GM19351 (cell line): ENCODE measurements around the gene NUDT17.

Source experiments
- ATAC-seq: cut with Tn5 transposase; IDR thresholded peaks from one replicate; pipeline ENCODE4 v1.9.1; 2021; ENCODE audit warnings: mild to moderate bottlenecking, moderate library complexity; ENCODE audit not compliant: unreplicated experiment

Gene NUDT17

GRCh38 chr1:145846201-145846612, 777 bp downstream of the NUDT17 start:
- no peak for ATAC-seq

DNA sequence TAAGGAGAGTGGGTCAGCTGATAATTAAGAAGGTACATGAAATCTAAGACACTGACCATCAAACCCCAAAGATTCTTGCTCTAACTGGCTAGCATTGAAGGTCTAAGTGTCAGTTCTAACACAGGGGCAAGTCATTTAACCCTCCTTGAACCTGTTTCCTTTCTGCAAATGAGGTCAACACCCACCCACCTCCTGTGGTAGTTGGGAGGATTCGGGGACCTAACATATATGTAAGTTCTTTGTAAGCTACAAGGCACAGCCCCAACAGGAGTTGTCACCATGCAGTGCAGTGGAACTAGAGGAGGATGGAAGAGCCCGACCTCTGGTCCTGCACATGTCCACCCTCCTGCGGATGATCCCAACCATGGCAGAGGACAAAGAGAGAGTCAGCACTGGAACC, 2.4 kb downstream of the NUDT17 start:
- no peak for ATAC-seq

DNA sequence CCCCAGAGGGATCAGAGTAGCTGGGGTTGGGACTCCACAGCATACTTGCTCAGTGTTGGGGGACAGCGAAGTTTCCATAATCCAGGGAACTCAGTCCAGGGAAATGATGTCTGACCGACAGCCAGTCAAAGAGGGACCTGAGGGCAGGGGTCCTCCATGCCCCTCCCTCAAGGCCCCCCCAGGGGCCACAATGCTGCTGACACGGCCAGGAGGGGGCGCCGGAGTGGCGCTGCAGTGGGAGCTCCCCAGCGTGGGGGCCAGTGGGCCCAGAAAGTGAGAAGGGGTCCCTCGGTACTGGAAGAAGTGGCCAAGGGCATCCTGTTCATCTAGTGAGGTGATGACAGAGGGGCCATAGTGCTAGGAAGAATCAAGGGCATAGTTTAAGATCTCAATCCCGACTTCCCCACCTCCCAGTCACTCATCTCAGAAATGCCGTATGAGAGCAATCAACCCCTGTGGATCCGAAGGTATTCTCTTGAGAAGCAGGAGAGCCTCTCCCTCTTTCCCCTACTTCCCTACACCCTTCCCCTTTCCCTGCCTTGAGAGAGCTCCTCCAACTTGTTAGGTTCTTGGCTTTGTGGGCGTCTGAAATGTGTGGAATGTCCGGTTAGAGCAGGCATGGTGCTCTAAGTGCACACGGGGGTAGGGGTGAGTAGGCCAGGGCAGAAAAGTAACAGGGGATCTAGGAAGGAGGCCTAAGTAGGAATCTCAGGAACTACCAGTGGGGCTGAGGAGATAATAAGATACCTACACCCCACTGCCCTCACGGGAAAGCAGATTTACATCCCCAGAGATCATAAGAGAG, 4.1 kb downstream of the NUDT17 start:
- ATAC-seq = no peak

GRCh38 chr1:145855426-145855948, 10.1 kb downstream of the NUDT17 start:
- ATAC-seq = no peak

DNA sequence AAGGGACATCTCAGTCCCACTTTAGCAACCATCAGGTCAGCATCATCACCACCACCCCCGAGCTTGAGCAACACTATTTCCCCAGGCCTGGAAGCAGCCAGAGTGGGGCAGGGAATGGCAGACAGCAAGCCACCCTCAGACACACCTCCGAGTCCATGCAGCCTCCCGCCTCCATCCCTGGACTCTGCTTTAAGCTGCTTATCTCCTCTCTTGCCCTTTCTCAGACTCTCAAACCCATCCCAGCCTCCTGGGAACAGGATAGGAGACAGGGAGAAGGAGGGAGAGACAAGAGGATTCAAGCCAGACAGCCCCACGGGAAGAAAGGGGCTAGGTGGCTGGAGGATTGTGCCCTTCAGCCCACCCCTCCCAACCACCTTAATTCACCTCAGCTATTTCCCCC, 11.7 kb downstream of the NUDT17 start:
- no peak for ATAC-seq

DNA sequence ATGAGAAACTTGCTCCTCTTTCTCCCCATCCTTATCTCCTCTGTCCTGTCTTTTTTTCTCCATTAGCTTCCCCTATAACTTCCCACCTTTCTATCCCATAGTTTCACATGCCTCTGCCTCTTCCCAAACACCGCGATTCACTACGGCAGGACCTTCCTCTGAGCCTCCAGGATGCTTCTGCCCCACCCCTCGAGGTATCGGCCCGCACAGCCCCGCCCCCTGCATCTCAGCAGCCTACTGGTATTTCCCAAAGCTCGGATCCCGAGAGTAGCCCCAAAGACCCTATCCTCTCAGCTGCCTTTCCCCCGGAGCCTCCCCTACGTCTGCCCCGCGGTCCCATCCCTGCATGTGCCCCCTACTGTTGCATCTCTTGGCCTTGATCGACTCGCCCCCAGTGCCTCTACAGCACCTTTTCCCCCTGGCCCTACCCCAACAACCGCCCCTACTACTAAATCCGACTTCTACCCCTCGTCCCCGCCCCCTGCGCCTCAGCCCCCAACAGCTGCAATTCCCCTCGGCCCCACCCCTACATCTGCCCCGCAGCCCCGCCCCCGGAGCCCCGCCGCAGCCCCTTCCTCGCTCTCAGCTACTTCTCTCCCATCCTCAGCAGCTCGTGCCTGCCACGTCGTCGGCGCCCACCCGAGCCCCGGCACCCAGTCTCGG, 12.9 kb downstream of the NUDT17 start:
- ATAC-seq = peak; percentile 16

DNA sequence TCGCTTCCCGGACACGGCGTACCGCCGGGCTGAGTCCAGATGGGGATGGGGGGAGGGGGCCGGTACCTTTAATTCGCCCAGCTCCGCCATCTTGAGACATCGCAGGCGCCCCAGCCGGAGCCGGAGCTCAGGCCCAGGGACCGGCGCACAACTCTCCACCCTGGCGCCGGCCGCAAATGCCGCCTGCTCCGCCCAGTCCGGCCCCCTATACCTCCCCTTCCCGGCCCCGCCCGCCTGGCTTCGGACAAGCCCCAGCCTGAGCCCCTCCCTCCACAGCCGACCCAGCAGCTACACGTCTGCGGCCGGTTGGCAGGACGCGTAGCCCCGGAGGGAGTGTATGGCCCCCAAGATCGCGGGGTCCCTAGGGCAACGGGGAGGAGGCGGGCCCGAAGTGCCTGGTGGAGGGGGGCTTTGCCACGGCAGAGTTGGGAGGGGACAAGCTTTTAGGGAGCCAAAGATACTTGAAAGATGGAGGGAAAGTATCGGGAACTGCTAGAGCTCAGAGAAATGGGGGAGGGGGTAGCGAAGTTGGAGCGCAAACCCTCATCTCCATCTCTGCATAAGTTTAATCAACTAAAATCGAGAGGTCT, 13.6 kb downstream of the NUDT17 start, which contains the start of gene PIAS3:
Gene PIAS3 (minus strand): TSS at position 181 of the 590 bp plus-strand sequence. CDS start 91 bp downstream, at position 90.
- peak; percentile 82 for ATAC-seq

DNA sequence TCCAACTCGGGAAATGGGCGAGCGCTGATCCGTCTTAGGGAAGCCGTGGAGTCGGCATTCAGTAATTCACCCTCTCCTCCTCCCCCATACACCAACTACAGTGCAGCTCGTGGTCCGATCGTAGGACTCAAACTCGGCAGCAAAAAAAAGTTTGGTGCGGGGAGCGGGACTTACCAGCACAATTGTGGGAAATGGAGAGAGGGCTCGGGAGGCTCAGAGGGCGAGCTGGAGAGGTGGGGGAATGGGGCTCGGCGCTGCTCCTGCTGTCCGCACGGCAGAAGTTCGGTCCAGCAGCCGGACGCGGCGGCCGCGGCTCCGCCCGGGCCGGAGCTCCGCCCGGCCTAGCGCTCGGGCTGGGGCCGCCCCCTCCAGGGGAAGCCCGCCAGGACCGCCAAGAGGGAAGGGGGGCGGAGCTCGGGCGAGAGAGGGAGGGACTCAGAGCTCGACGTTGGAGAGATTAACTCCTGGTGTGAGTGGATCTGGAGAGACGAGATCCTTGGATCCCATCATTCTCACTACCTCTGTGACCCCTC, 14.1 kb downstream of the NUDT17 start:
- ATAC-seq = peak; percentile 72

DNA sequence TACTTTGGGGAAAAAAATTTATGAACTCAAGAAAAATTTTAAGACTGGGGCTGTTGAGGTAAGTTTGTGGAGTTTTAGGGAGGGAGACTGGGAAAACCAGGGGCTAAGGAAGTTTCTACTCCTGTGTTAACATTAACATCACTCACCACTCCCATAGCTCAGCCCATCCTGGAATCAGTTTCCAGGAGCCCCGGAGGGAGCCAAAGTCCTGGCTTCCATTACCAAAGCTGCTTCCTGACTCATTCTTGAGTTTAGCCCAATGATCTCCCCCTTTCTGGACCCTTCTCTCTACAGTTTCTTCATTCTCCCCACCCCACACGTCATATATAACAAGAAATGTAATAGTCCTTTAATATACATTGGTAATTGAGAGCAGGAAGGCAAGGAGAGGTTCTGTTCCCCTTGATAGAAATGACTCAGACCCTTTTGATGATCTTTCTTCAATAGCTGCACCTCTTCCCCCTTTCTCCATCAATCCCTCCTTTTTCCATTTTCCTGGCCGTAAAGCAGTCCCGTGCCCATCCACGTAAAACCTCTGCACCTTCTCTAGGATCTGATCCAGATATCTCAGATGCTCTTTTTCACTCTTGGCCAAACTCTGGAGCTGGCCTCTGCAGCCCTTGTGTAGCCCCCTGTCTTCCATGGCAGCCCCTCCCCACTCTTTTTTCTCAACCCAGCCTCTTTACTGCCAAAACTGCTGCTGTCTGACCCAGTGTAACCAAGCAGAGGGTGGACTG, 18.0 kb downstream of the NUDT17 start:
- ATAC-seq = no peak

DNA sequence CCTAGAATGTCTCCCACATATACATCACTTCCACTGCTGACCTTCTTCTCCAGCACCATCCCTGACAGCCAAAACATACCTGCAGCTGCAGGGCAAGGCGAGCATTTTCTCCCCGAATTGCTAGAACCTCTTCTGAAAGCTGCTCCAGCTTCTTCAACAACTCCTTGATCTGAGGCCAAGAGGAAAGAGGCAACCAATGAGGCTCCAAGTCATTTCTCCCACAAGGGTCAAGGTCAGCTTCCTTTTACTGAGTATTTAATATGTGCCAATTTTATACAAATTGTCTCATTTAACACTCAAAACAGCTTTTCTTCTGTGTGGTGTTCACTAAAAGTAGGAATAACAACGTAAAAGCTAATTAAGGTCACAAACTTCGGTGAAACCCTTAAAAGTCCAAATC, 22.8 kb downstream of the NUDT17 start:
- no peak for ATAC-seq

DNA sequence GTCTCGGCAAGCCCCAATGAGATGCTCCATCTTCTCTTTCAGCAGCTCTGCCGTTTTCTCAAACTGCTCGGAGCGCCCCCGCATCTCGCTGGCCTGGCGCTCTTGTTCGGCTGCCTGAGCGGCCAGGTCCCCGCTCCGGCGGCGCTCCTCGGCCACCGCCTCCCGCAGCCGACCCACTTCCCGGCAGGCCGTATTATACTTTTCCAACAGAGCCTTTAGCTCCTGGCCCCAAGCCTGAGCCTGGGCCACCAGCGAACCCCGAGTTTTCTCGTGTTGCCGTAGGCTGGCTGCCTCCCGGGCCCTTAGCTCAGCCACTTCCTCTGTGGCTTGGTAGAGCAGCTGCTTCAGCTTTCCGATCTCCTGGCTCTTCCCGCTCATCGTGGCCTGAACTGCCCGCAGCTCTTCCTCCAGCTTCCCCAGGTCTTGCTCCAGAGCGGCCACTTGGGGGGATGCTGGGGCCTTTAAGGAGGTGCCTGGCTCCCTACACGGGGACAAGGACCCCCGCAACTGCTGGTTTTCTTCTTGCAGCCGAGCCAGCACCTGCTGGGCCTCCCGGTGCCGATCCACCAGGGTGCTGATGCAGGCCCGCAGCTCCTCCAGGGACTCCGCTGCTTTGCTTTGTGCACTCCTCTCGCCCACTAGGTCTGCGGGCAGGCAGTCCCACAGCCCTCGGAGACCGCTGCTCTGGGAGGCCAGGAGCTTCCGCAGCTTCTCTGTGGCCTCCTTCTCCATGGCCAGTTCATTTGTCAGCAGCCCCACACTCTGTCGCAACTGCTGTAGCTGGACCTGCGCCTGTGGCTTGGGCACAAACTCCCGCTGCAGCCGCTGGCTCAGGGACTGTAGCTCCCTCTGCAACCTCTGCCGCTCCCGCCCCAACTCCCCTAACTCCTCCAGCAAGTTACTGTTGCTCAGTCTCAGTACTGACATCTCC, 26.8 kb downstream of the NUDT17 start:
- no peak for ATAC-seq

- no peak for ATAC-seq
Measured at GRCh38 chr1:145874646-145875045, 29.2 kb downstream of the NUDT17 start.

DNA sequence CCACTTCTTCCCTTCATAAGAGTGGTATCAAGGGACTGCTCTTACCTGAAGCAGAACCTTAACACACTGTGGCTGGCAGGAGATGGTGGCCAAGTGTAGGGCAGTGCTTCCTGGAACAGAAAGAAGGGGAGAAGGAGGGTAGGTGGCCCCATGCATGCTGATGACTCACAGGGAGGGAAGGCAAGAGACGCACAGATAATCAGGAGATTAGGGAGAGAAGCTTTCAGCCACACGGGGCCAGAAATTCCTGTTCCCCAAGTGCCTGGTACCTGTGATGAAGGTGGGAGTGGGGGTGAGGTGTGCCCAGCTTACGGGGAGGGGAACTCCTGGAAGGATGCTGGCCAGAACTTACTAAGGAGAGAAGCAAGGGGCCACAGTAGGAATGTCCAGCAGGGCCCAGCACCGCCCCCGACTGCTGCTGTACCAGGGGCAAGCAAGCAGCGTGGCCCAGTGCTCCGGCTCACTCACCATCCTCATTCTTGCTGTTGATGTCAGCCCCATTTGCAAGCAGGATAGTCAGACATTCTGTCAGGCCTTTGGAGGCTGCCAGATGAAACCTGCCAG, 32.6 kb downstream of the NUDT17 start:
- no peak for ATAC-seq

GRCh38 chr1:145878724-145879123, 33.3 kb downstream of the NUDT17 start:
- no peak for ATAC-seq

DNA sequence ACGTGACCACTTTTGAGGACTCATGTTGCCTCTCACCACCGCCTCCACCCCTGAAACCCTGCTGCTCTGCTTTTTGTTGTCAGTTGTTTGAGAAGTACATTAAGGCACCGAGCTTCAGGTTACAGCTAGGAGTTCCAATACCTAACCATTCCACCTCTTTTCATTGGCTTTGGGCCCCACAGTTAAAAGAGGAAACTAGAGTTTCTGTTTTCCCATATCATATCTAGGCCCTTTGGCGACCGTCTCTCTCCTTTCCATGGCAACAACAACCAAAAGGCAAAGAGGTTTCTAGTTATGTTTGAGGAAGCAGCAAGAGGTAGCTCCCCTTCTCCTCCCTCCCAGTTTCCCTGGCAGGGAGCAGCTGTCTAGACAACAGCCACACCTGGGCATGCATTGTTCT, 34.3 kb downstream of the NUDT17 start:
- ATAC-seq = no peak

GRCh38 chr1:145884675-145885074, 39.2 kb downstream of the NUDT17 start:
- no peak for ATAC-seq

DNA sequence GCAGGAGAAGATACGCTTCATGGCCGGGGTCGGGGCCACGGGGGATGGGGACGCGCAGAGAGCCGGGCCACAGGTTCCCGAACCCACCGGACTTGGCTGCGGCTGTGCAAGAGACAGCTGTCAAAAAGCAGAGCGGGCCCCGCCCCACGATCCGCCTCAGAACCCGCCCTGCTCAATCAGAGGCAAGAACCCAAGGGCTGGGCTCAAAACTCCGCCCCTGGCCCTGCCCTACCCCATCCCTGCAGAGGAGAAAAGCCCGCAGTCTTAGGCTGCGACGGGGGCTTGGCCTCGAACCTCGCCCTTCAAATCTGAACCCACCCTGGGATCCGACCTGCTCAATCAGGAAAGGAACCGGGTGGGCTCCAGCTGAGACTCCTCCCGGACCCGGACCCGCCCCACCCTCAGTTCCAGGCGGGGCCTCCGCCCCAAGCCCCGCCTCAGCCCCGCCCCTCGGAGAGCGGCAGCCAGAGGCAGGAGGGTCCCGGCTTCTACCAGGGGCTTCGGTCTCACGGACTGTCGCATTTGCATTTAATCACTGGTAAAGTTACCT, 40.4 kb downstream of the NUDT17 start, which contains the start of gene ANKRD35:
Gene ANKRD35 (minus strand): TSS at position 129 of the 550 bp plus-strand sequence. CDS start 108 bp downstream, at position 21.
- peak; percentile 100 for ATAC-seq

- no peak for ATAC-seq
Measured at GRCh38 chr1:145886390-145886789, 41.0 kb downstream of the NUDT17 start.

GRCh38 chr1:145886816-145887215, 41.4 kb downstream of the NUDT17 start:
- ATAC-seq = no peak
